ENCODE data around the gene SLX4. TPM values are rescaled to one million over a fixed set of nuclear protein-coding genes. Genes with fewer than 3 reads are reported as not detected.
A peak's percentile ranks its signal among the peaks of the same experiment; 100 is the strongest.
"Not testable (repeated sequence)": the region's sequence is repeated elsewhere in the genome, so short reads cannot be mapped to it uniquely, and the experiment has no call there.

SLX4 gene
- 1.6 and 2.3 TPM in 2 replicates for polyA plus RNA-seq (2011; rRNA removed)
- 3.6 and 3.7 TPM in 2 replicates for polyA minus RNA-seq (2011; rRNA and poly(A)+ RNA removed)

DNA sequence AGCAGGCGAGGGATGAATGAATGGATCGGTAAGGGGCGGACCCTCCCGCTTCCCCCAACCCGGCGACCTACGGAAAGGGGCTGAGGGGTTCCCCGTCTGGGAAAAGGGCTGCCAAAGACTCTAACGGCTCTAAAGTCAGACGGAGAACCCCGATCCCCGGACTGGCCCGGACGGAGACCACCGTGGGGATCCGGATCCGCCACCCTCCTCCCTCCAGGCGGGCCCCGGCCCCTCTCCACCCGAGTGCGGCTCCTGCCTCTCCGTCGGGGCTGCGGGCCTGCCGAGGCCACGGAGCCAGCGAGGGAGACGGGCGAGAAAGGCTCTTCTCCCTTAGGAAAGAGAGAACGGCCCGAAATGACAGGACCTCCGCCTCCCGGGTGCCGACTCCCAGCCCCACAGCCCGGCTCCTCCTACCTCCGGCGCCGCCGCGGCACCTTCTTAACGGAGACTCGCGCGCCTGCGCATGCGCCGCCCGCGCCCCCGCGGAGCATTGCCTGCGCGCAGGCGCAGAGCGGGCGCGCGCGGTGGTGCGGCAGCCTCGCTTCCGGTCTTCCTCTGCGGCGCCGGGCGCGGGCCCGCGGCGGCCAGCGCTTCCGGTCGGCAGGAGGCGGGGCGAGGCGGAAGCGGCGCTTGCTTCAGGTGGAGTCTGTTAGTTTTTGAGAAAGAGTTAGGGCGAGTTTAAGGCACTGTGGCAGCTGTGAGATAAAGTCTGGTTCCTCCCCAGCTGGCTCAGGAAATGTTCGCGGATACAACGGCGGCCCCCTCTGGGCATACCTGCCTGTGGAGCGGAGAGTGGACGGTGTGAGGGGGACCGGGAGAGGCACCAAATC, at the start of gene SLX4:
TSS of gene SLX4 (minus strand) at position 461 of the 830 bp plus-strand sequence. CDS start 2,642 bp downstream, outside the sequence.
- H3K9me3 ChIP-seq (ENCODE audit: control insufficient read depth, insufficient read depth, low read length), result peaks cover 7% of the 10 kb centered on the region; the same call in 1 of the 2 replicates
- ChIA-PET CTCF (no interaction called here), POLR2A (no interaction called here)
- DNase-seq (ENCODE audit: low read depth, low spot score), result peak; percentile 61
- peak within 1 kb of the TSS; percentile 39 for H3K27ac ChIP-seq (ENCODE audit: low read depth, low read length)
- TF ChIP-seq, protein P1, sequence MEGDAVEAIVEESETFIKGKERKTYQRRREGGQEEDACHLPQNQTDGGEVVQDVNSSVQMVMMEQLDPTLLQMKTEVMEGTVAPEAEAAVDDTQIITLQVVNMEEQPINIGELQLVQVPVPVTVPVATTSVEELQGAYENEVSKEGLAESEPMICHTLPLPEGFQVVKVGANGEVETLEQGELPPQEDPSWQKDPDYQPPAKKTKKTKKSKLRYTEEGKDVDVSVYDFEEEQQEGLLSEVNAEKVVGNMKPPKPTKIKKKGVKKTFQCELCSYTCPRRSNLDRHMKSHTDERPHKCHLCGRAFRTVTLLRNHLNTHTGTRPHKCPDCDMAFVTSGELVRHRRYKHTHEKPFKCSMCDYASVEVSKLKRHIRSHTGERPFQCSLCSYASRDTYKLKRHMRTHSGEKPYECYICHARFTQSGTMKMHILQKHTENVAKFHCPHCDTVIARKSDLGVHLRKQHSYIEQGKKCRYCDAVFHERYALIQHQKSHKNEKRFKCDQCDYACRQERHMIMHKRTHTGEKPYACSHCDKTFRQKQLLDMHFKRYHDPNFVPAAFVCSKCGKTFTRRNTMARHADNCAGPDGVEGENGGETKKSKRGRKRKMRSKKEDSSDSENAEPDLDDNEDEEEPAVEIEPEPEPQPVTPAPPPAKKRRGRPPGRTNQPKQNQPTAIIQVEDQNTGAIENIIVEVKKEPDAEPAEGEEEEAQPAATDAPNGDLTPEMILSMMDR (IDR thresholded peaks at IDR 0.05; ENCODE audit: low read depth, low read length), result no peak
- H3K4me3 ChIP-seq (ENCODE audit: low read depth, low read length), result peak within 1 kb of the TSS; percentile 98
- no peaks in the 10 kb centered on the region for H3K27me3 ChIP-seq (ENCODE audit: control insufficient read depth, insufficient read depth, low read length)

DNA sequence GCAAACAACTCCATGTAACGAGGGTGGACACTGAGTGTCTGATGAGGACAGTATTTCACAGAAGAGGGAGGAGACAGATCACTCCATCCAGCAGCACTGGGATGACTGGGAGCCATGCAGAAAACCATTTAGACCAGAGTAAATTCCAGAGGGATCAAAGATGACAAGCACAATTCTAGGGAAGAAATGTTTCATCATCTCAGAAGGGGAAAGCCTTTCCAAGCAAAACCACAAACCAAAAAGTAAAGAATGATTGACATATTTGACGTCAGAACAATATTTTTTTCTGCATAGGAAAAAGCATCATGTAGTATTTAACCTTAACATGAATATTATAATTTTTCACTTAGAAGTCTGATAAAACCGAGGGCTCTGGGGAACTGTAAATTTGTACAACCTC, 47.8 kb upstream of the SLX4 start:
- ChIA-PET CTCF (no interaction called here), POLR2A (no interaction called here)
- Histone ChIP-seq H3K4me3 (ENCODE audit: low read depth, low read length) (no peak overlapping the region), H3K9me3 (ENCODE audit: control insufficient read depth, insufficient read depth, low read length) (no peaks in the 10 kb centered on the region; the same call in 1 of the 2 replicates), H3K27ac (ENCODE audit: low read depth, low read length) (no peak overlapping the region), H3K27me3 (ENCODE audit: control insufficient read depth, insufficient read depth, low read length) (no peaks in the 10 kb centered on the region)
- DNase-seq (ENCODE audit: low read depth, low spot score), result no peak
- TF ChIP-seq, protein P1 (IDR thresholded peaks at IDR 0.05; ENCODE audit: low read depth, low read length), result no peak

DNA sequence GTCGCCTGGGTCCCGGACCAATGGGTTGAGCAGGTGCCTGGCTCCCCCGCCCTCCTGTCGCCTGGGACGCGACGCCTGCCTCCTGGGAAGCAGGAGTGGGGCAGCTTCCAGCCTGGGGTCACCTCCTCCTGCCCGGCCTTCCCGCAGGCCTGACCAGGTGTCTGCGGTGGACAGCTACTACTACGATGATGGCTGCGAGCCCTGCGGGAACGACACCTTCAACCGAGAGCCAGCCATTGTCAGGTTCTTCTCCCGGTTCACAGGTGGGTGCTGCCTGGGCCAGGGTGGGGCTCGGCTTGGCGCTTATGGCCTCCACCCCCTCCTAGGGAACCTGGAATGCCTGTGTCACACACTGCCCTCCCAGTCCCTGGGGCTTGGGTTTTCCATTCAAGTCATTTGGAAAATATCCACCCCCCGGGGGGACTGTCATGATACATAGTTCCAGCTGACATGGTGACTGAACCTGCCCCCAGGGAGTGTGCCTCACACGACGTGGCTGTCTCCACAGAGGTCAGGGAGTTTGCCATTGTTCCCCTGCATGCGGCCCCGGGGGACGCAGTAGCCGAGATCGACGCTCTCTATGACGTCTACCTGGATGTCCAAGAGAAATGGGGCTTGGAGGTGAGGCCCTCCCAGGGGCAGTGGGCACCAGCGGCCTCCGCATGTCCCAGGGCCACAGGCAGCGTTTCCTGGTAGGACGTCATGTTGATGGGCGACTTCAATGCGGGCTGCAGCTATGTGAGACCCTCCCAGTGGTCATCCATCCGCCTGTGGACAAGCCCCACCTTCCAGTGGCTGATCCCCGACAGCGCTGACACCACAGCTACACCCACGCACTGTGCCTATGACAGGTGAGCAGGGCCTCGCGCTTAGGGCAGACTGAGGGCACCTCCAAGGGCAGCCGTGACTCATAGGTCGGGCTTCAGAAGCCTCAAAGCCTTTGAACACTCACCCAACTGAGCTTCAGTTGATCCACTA, 45.4 kb upstream of the SLX4 start:
- H3K27ac ChIP-seq (ENCODE audit: low read depth, low read length), result no peak overlapping the region
- no peak overlapping the region for H3K4me3 ChIP-seq (ENCODE audit: low read depth, low read length)
- ChIA-PET CTCF (interaction anchor here (1.3 kb wide), 1 partner anchor 24 kb away, joined by 3 read pairs; no protein-coding TSS in a partner anchor), POLR2A (no interaction called here)
- DNase-seq (ENCODE audit: low read depth, low spot score), result no peak
- TF ChIP-seq, protein P1 (IDR thresholded peaks at IDR 0.05; ENCODE audit: low read depth, low read length), result no peak
- no peaks in the 10 kb centered on the region for H3K9me3 ChIP-seq (ENCODE audit: control insufficient read depth, insufficient read depth, low read length)
- H3K27me3 ChIP-seq (ENCODE audit: control insufficient read depth, insufficient read depth, low read length), result no peaks in the 10 kb centered on the region

DNA sequence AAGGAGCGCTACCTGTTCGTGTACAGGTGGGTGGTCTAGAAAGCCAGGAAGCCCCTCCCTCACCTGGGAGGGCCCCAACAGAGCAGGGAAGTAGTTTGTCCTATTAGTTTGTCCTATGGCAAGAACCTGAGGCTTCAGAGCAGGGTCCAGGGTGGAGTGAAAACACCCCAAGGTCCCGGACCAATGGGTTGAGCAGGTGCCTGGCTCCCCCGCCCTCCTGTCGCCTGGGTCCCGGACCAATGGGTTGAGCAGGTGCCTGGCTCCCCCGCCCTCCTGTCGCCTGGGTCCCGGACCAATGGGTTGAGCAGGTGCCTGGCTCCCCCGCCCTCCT, 44.7 kb upstream of the SLX4 start:
- H3K27ac ChIP-seq (ENCODE audit: low read depth, low read length); H3K4me3 ChIP-seq (ENCODE audit: low read depth, low read length); POLR2A ChIA-PET; DNase-seq (ENCODE audit: low read depth, low spot score); H3K9me3 ChIP-seq (ENCODE audit: control insufficient read depth, insufficient read depth, low read length); H3K27me3 ChIP-seq (ENCODE audit: control insufficient read depth, insufficient read depth, low read length): not testable (repeated sequence)
- CTCF ChIA-PET, result interaction anchor here (1.3 kb wide), 1 partner anchor 25 kb away, joined by 3 read pairs; no protein-coding TSS in a partner anchor

DNA sequence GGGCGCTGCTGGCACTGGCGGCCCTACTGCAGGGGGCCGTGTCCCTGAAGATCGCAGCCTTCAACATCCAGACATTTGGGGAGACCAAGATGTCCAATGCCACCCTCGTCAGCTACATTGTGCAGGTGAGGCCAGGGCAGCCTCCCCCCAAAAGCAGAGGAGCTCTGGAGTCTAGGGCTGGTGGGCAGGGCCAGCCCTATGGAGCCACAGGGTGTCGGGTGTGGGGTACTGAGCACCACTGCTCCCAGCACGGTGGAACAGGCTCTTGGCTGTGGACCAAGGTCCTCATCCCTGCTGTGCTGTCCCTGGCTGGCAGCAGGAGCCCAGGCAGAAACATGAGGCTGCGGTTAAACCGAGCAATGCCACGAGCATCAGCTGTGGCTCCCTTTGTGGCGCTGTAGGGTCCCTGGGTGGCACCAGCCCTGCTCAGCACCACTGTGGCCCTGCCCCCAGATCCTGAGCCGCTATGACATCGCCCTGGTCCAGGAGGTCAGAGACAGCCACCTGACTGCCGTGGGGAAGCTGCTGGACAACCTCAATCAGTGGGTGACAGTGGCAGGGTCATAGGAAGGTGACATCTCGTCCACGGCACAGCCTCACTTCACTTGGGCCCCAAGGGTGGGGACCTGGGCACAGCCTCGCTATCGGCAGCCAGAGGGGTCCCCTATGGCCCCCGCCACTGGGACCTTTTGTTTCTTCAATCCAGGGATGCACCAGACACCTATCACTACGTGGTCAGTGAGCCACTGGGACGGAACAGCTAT, 44.2 kb upstream of the SLX4 start:
- TF ChIP-seq, protein P1 (IDR thresholded peaks at IDR 0.05; ENCODE audit: low read depth, low read length), result no peak
- no peaks in the 10 kb centered on the region for H3K9me3 ChIP-seq (ENCODE audit: control insufficient read depth, insufficient read depth, low read length)
- ChIA-PET POLR2A (no interaction called here), CTCF (interaction anchor here (1.3 kb wide), 1 partner anchor 25 kb away, joined by 3 read pairs; no protein-coding TSS in a partner anchor)
- DNase-seq (ENCODE audit: low read depth, low spot score), result no peak
- no peak overlapping the region for H3K4me3 ChIP-seq (ENCODE audit: low read depth, low read length)
- no peak overlapping the region for H3K27ac ChIP-seq (ENCODE audit: low read depth, low read length)
- H3K27me3 ChIP-seq (ENCODE audit: control insufficient read depth, insufficient read depth, low read length), result no peaks in the 10 kb centered on the region

Measured in AG04450 (cell line).